Measurements from ENCODE around the gene LRRC46. TPM values are rescaled to one million over a fixed set of nuclear protein-coding genes. Genes with fewer than 3 reads are reported as not detected.

LRRC46 gene
- total RNA-seq, 4 donors from 2014 or later = 0.44 to 3.2 (median 2.0) TPM; not detected in 1

DNA sequence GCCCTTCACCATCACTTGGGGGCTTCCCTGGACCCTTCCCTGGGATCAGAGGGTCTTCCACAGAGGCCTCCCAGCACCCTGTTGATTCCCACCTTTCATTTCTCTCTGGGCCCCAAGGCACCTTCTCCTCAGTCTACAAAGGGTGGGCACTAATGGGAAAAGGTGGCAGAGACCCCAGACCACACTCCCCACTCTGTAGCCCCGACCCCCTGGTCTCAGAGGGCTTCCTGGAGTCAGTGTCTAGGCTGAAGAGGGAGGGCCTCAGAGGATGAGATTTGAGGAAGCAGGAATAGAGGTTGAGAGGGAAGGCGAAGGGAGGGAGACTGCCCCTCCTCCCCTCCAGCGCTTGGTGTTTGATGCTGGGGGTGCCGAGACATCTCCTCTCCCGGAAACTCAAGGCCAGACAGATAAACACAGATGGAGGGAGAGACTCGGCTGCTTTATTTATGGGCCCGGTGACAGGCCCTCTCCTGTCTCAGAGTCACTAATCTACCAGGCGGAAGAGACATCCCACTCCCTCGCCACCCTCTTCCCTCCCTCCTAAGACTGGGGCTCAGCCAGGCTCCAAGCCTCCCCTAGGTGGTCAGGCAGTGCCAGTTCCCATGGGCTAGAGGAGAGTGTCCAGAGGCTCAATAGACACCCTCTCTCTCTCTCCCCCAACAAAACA, 46.0 kb downstream of the LRRC46 start:
- H3K27ac ChIP-seq = no peak overlapping the region
- no peaks in the 10 kb centered on the region for H3K27me3 ChIP-seq
- no peaks in the 10 kb centered on the region for H3K4me1 ChIP-seq
- no peaks in the 10 kb centered on the region for H3K9me3 ChIP-seq
- no peaks in the 10 kb centered on the region for H3K36me3 ChIP-seq
- intact Hi-C loops (cut with DNase I) = no loop called here
- TF ChIP-seq, protein P1, sequence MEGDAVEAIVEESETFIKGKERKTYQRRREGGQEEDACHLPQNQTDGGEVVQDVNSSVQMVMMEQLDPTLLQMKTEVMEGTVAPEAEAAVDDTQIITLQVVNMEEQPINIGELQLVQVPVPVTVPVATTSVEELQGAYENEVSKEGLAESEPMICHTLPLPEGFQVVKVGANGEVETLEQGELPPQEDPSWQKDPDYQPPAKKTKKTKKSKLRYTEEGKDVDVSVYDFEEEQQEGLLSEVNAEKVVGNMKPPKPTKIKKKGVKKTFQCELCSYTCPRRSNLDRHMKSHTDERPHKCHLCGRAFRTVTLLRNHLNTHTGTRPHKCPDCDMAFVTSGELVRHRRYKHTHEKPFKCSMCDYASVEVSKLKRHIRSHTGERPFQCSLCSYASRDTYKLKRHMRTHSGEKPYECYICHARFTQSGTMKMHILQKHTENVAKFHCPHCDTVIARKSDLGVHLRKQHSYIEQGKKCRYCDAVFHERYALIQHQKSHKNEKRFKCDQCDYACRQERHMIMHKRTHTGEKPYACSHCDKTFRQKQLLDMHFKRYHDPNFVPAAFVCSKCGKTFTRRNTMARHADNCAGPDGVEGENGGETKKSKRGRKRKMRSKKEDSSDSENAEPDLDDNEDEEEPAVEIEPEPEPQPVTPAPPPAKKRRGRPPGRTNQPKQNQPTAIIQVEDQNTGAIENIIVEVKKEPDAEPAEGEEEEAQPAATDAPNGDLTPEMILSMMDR (IDR thresholded peaks at IDR 0.05) = no peak
- TF ChIP-seq POLR2A (IDR thresholded peaks at IDR 0.05) = no peak
- DNase-seq = no peak
- 60 to 72% methylated on average over 9 of the region's 9 CpGs for WGBS, 2 donors
- H3K4me3 ChIP-seq (replicated peaks in 1 of 3) = no peak overlapping the region

GRCh38 chr17:47878203-47879027, 46.9 kb downstream of the LRRC46 start:
- TF ChIP-seq, protein P1 (IDR thresholded peaks at IDR 0.05) = no peak
- no peak for TF ChIP-seq POLR2A (IDR thresholded peaks at IDR 0.05)
- no peak for DNase-seq
- no peaks in the 10 kb centered on the region for H3K9me3 ChIP-seq
- H3K4me1 ChIP-seq = no peaks in the 10 kb centered on the region
- no peaks in the 10 kb centered on the region for H3K27me3 ChIP-seq
- H3K4me3 ChIP-seq (replicated peaks in 1 of 3) = no peak overlapping the region
- H3K27ac ChIP-seq = no peak overlapping the region
- intact Hi-C loops (cut with DNase I) = no loop called here
- 58 to 69% methylated on average over 10 of the region's 10 CpGs for WGBS, 2 donors
- H3K36me3 ChIP-seq = no peaks in the 10 kb centered on the region

- intact Hi-C loops (cut with DNase I) = no loop called here
- no peak overlapping the region for H3K27ac ChIP-seq
- WGBS, 2 donors = 72 to 79% methylated on average over 2 of the region's 2 CpGs
- no peaks in the 10 kb centered on the region for H3K36me3 ChIP-seq
- H3K27me3 ChIP-seq = no peaks in the 10 kb centered on the region
- H3K4me3 ChIP-seq (replicated peaks in 1 of 3) = no peak overlapping the region
- DNase-seq = no peak
- no peaks in the 10 kb centered on the region for H3K9me3 ChIP-seq
- no peaks in the 10 kb centered on the region for H3K4me1 ChIP-seq
- no peak for TF ChIP-seq POLR2A (IDR thresholded peaks at IDR 0.05)
- TF ChIP-seq, protein P1 (IDR thresholded peaks at IDR 0.05) = no peak
These were observed 47.6 kb downstream of the LRRC46 start for GRCh38 chr17:47879028-47879585.

- no peak overlapping the region for H3K27ac ChIP-seq
- intact Hi-C loops (cut with DNase I) = no loop called here
- WGBS, 2 donors = 82% methylated on average over 8 of the region's 8 CpGs
- H3K36me3 ChIP-seq = no peaks in the 10 kb centered on the region
- no peak for TF ChIP-seq POLR2A (IDR thresholded peaks at IDR 0.05)
- TF ChIP-seq, protein P1 (IDR thresholded peaks at IDR 0.05) = no peak
- no peak for DNase-seq
- H3K27me3 ChIP-seq = no peaks in the 10 kb centered on the region
- H3K9me3 ChIP-seq = no peaks in the 10 kb centered on the region
- H3K4me1 ChIP-seq = no peaks in the 10 kb centered on the region
- H3K4me3 ChIP-seq (replicated peaks in 1 of 3) = no peak overlapping the region
These were observed 48.4 kb downstream of the LRRC46 start for GRCh38 chr17:47879776-47880454.

Data from thyroid gland (tissue), 4 donors.